CD4-positive, alpha-beta T cell treated with Interleukin-4 for 1 hour (primary cell): ENCODE results near the gene SERPINA10.
"Not testable (repeated sequence)": the region's sequence is repeated elsewhere in the genome, so short reads cannot be mapped to it uniquely, and the experiment has no call there.

Source experiments
- DNase-seq, 2 donors: peaks; one replicate each; pipeline ENCODE4 v3.0.0-alpha.2; 2020 to 2022

SERPINA10 gene

GRCh38 chr14:94312481-94313246, 19.6 kb upstream of the SERPINA10 start:
- no peak for DNase-seq

DNA sequence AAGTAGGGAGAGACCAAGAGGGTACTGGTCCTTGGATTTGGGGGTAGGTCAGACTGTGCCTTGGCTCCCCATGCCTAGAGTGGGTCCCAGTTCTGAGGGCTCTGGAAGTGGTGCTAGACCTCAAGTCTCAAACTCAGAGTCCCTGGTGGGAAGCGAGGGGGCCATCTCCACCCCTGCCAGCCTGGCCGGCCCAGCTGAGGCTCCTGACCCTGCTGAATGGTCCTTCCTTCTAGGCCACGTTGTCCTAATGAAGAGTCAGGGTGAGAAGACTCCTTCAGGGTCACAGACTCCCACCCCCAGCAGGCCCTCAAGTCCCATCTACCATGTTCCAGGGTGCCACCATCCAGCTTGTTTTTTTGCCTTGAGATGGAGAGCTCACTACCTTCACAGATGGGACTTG, 17.2 kb upstream of the SERPINA10 start:
- no peak for DNase-seq

DNA sequence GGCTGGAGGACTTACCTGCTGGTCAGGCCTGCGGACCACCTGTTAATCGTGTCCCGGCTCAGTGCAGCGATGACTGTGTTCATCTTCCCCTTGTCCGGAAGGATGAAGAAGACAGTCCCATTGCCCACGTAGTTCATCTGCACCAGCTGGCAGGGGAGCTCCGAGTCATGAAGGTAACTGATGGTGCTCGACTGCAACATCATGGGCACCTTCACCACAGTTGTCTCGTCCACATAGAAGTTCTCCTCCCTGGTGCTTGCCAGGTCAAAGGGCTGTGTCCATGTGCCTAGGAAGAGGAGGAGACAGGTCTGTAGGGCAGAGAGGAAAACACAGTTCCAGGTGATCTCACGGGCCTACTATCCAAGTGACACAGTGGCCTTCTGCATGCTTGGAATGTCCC, 16.7 kb upstream of the SERPINA10 start:
- no peak for DNase-seq

GRCh38 chr14:94307410-94307992, 14.4 kb upstream of the SERPINA10 start:
- no peak for DNase-seq

DNA sequence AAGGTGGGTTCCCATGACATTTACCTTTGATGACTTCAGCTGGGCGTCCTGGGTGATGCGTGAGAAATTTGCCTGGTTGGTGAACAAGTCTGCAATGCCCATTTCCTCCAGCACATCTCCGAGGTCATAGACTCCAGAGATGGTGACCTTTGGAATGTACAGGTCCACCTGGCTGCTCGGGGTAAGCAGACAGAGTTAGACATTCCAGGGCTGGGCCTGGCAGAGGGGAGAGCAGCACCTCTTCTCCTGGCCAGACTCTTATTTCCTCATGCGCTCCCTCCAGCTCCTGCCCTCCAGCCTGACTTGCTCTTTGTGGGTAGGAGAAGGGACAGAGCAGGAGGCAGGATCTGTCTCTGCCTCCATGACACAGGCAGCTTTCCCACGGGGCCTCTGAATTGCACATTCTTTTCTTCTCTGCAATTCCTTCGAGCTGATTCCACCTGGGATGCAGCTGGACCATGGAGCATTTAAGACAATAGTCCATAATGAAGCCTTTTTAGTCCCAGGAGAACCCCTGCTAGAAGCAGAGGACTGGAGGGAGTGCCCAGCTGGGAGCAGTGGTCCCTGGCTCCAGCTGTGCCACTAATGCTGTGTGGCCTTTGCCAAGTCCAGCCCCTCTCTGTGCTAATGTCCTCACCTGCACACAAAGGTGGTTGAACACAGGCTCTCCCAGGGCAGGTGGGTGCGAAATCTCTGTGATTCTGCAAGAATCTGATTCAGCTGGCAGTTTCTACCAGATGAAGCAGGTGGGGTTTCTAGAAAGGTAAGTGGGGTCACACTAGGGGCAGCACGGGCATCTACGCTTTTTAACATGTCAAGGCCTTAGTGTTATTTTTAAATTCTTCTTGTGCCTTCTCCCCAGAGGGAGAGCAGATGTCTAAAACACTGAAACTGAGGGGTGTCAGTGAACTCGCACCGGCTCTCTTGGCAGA, 13.2 kb upstream of the SERPINA10 start:
- DNase-seq, result no peak

- no peak for DNase-seq
Observed at GRCh38 chr14:94305620-94306019, 12.6 kb upstream of the SERPINA10 start.

- no peak for DNase-seq
Observed at GRCh38 chr14:94304243-94304642, 11.2 kb upstream of the SERPINA10 start.

- DNase-seq, result no peak
Observed at GRCh38 chr14:94303111-94303510, 10.0 kb upstream of the SERPINA10 start.

- no peak for DNase-seq
Observed at GRCh38 chr14:94298130-94298529, 5.1 kb upstream of the SERPINA10 start.

GRCh38 chr14:94296181-94296545, 3.1 kb upstream of the SERPINA10 start:
- not testable (repeated sequence) for DNase-seq

- DNase-seq, result no peak
Observed at GRCh38 chr14:94295360-94296180, 2.5 kb upstream of the SERPINA10 start.

DNA sequence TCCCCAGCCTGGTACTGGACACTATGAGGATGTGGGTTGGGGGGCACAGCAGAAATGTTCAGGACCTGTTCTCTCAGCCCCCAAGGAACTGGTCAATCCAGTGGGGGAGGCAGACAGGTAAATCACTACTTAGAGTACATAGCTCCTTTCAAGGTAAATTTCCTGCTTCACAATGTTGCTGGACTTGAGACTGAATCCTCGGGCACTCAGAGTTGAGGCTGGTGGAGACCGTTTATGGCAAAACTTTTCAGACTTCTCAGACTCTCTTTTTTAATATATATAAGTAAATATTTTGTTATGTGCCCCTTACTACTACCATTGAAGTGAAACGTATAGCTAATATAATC, 483 bp upstream of the SERPINA10 start:
- DNase-seq, result no peak

DNA sequence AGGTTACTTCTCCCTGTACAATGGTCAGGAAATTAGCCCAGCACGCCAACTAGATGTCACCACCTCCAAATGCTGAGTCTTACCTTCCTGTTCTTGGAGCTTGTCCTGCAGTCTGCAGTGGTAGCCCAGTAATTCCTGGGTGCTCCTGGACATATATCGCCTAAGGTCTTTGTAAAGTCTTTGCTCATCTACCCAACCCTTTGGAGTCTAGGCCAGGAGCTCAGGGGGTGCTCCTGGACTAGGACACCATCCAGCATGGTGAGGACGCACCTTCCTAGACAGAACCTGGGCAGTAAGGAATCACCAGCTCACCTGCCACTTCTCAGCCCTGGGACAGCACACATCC, 569 bp downstream of the SERPINA10 start:
- DNase-seq, result no peak

GRCh38 chr14:94291906-94292525, 1.1 kb downstream of the SERPINA10 start:
- no peak for DNase-seq

DNA sequence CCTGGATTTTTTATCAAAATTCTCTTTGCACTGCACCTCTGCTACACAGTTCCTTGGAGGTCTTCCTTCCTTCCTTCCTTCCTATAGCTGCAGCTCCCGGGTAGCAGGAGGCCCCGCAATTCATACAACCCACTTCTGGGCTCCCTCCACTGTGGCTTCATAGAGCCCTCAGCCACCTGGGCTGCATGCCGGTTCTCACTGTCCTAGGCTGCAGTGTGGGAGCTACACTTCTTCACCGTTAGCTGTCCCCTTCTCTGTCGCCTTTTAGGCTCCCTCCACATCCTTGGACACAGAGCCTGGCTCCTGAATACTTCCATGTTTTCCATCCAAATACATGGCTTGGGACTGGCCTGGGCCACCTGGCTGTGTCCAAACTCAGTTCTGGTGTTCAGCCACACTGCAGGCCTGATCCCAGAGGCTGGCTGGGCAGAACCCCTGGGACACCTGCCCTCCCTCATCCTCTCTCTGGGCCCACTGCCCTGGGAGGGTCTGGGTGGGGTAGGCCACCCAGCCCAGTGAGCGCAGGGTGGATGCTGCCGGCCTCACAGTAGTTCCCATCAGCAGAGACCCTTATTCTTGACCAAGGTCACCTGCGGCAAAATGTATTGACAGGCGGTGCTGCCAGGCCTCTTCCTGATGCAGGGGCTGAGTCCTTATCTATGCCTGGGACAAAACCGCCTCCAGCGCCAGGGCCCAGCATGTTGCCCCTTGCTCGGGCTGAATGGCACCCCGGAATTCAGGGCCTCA, 1.7 kb downstream of the SERPINA10 start:
- no peak for DNase-seq

DNA sequence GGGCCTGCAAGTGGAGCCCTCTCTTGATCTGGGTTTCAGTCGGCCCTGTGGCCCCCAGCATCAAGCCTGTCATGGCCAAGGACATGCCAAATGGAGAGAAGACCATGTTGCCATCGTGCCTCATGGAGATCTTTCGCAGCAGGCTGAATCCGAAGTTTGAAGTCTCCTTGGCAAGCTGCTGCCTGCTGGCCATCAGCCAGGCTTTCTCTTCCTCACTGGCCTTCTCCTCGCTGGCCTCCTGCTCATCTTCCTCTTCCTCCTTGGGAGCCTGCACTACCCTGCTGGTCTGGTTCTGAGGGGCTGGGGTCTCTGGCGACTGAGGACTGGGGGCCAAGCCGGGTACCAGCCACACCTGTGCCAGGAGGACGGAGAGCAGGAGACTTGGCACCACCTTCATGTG, 2.9 kb downstream of the SERPINA10 start:
- no peak for DNase-seq

GRCh38 chr14:94288610-94289465, 4.2 kb downstream of the SERPINA10 start:
- no peak for DNase-seq

DNA sequence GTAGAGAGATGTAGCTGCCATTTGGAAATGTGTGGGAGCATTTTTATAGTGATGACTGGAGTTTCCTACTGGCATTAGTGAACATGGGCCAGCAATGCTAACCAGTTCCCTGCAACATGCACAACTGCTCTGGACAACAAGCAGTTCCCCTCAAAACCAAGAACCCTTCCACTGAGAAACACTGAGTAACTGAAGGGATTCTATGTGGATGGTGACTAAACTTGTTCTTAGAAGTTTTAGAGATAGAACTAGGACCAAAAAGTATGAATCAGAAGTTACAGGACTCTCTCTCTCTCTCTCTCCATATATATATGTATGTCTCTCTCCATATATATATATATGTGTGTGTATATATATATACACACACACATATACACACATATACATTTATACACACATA, 7.9 kb downstream of the SERPINA10 start:
- DNase-seq, result no peak

DNA sequence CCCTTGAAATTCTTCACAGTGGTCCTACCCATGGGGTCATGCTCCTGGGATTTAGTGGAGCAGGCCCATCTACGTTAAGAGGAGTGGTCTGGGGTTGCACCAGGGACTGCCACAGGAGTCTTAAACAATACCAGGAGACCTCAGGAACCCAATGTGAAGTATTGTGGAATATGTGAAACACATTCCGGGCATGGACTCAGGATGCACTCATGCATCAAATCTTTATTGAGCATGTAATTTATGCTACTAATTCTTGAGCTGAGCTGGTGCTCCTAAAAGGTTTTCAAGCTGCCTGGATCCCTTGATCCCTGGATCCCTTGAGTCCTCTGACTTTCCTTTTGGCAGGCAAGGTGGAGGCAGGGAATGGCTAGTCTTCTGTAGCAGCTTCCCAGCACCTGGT, 8.8 kb downstream of the SERPINA10 start:
- no peak for DNase-seq

DNA sequence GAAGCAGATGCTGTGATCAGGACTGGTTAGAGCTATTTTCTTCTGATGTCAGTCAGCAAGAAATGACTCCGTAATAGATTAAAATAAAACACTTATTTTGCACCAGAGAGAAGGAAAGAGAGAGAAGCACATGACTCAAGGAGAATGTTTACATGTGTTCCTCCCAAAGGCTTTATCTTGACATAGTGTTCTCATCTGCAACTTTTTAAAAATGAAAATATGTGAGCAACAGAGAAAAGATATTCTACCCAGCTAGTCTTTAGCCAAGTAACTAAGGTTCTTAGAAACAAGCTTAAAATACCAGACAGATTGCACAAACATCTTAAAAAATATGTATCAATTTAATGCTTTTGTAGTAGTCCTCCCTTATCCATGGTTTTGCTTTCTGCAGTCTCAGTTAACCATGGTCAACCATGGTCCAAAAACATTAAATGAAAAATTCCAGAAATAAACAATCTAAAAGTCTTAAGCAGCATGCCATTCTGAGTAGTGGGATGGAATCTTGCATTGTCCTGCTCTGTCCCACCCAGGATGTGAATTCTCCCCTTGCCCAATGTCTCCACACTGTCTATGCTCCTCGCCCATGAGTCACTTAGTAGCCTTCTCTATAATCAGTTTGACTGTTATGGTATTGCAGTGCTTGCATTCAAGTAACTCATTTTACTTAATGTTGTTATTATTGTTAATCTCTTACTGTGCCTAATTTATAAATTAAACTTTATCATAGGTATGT, 9.9 kb downstream of the SERPINA10 start:
- DNase-seq, result no peak
